Suprapubic skin (tissue), 2 donors: ENCODE data around the gene SMOC2.

ENCODE experiments used
- EP300 ChIP-seq: sonication (generic); formaldehyde crosslinking; IDR thresholded peaks from one replicate; pipeline ENCODE4 v1.6.1; 2017; ENCODE audit warnings: antibody characterized with exemption
- POLR2A ChIP-seq, 2 donors: fragments of 450-650 bp; IDR thresholded peaks; one replicate each; pipeline ENCODE4 v1.6.1; 2017; ENCODE audit warnings: antibody characterized with exemption in 2 of 2, mild to moderate bottlenecking in 2 of 2, moderate library complexity in 2 of 2

- TF ChIP-seq POLR2A (IDR thresholded peaks at IDR 0.05) = no peak
- TF ChIP-seq EP300 = no peak
Observed at GRCh38 chr6:168598251-168599117, 157.5 kb downstream of the SMOC2 start.
